PC-9 (cell line): ENCODE measurements around the gene TMEM30B.

ENCODE experiments used
- CTCF ChIP-seq: fragments of 200-600 bp; sonication (generic); conservative IDR thresholded peaks from 2 replicates; pipeline ENCODE4 v1.6.1; 2017; ENCODE audit warnings: mixed run types, antibody characterized with exemption, mild to moderate bottlenecking, moderate library complexity
- EZH2 ChIP-seq: fragments of 200-600 bp; sonication (generic); IDR thresholded peaks from 2 replicates; pipeline ENCODE4 v1.8.0; 2017; ENCODE audit warnings: antibody characterized with exemption, low read depth

GRCh38 chr14:61320806-61321384 lies 39.8 kb upstream of the TMEM30B start:
- TF ChIP-seq CTCF (no peak), EZH2 (no peak)
